HepG2 (cell line): ENCODE data around the gene ARHGAP5. TPM values are rescaled to one million over a fixed set of nuclear protein-coding genes. Genes with fewer than 3 reads are reported as not detected.

ENCODE experiments used
- AKNA ChIP-seq: sonication (generic); formaldehyde crosslinking; IDR thresholded peaks from 2 replicates; pipeline ENCODE4 v1.4.0; 2020; ENCODE audit warnings: missing genetic modification reagents, borderline replicate concordance
- E2F5 ChIP-seq: sonication (generic); formaldehyde crosslinking; conservative IDR thresholded peaks from 2 replicates; pipeline ENCODE4 v1.4.0; 2020; ENCODE audit warnings: missing genetic modification reagents
- ELF4 ChIP-seq: sonication (generic); formaldehyde crosslinking; IDR thresholded peaks from 2 replicates; pipeline ENCODE4 v1.5.0; 2020; ENCODE audit warnings: missing genetic modification reagents, mild to moderate bottlenecking, moderate library complexity, borderline replicate concordance
- EZH2 ChIP-seq: conservative IDR thresholded peaks from 2 replicates; pipeline ENCODE4 v1.6.1; 2012; ENCODE audit warnings: mild to moderate bottlenecking, low read depth, low read length, moderate library complexity
- JDP2 ChIP-seq: sonication (generic); formaldehyde crosslinking; IDR thresholded peaks from 2 replicates; pipeline ENCODE4 v1.8.1; 2022; ENCODE audit warnings: missing genetic modification reagents, borderline replicate concordance
- KLF6 ChIP-seq: IDR thresholded peaks from 2 replicates; pipeline ENCODE4 v1.8.0; 2016; ENCODE audit warnings: missing biosample characterization, missing genetic modification reagents
- MLX ChIP-seq: IDR thresholded peaks from 2 replicates; pipeline ENCODE4 v1.6.1; 2016
- NFAT5 ChIP-seq: sonication (generic); formaldehyde crosslinking; IDR thresholded peaks from 2 replicates; pipeline ENCODE4 v1.4.0; 2020; ENCODE audit warnings: missing genetic modification reagents
- NKX3-1 ChIP-seq: sonication (generic); formaldehyde crosslinking; IDR thresholded peaks from 2 replicates; pipeline ENCODE4 v1.5.0; 2020; ENCODE audit warnings: missing genetic modification reagents
- PBX2 ChIP-seq: IDR thresholded peaks from 2 replicates; pipeline ENCODE4 v1.6.1; 2016; ENCODE audit warnings: control low read depth
- ZBTB8A ChIP-seq: sonication (generic); formaldehyde crosslinking; IDR thresholded peaks from 2 replicates; pipeline ENCODE4 v1.4.0; 2020; ENCODE audit warnings: mild to moderate bottlenecking, low read depth, missing genetic modification reagents, borderline replicate concordance
- ZNF691 ChIP-seq: sonication (generic); formaldehyde crosslinking; IDR thresholded peaks from 2 replicates; pipeline ENCODE4 v1.4.0; 2020; ENCODE audit warnings: missing genetic modification reagents, low read depth, mild to moderate bottlenecking, borderline replicate concordance
- polyA plus RNA-seq, 8 experiments: library from polyadenylated mRNA; depleted of rRNA in 3 of 8; stranded (reverse) in 7 of 8; unstranded in 1 of 8; fragments of >200 nt; fragmentation: Illumina TruSeq in 4 of 8; extraction: Trizol in 4 of 8; gene quantifications; 2 replicates each; pipeline versions ENCODE4 v1.2.1 to v1.2.3, GENCODE V29; 2011 to 2016; ENCODE audit warnings: low read depth in 4 of 8, missing spikeins in 1 of 8, mixed read lengths in 1 of 8; ENCODE audit not compliant: insufficient read depth in 1 of 8
- total RNA-seq, 5 experiments: library from RNA; depleted of rRNA; stranded (reverse); fragments of >200 nt; fragmentation: Illumina TruSeq; extraction: Trizol; gene quantifications; 2 replicates each; pipeline ENCODE4 v1.2.3, GENCODE V29; 2016; ENCODE audit warnings: low read depth in 1 of 5

ARHGAP5 gene
- total and polyA plus RNA-seq, 2 of the 13 experiments (the other 11 are each of a cell fraction or from before 2014, with no cell fraction given), result 33.7 to 144 TPM

GRCh38 chr14:32077081-32078022, at the start of gene ARHGAP5 (continued):
- peak; percentile 90 for TF ChIP-seq KLF6
- peak; percentile 29 for TF ChIP-seq E2F5 (CRISPR knock-in tag)
- no peak for TF ChIP-seq ELF4 (CRISPR knock-in tag)
- no peak for TF ChIP-seq NKX3-1 (CRISPR knock-in tag)
- no peak for TF ChIP-seq EZH2
- TF ChIP-seq NFAT5 (CRISPR knock-in tag), result 0 out of 2 replicates have a peak, but pooled peaks have one; percentile 35
- TF ChIP-seq MLX (CRISPR knock-in tag), result no peak
- no peak; the same call in 1 of the 2 replicates for TF ChIP-seq JDP2 (CRISPR knock-in tag)
- peak; percentile 16; the same call in 1 of the 2 replicates for TF ChIP-seq AKNA (CRISPR knock-in tag)
- peak; percentile 87 for TF ChIP-seq ZBTB8A (CRISPR knock-in tag)
- no peak for TF ChIP-seq PBX2
- TF ChIP-seq ZNF691 (CRISPR knock-in tag), result peak; percentile 73
